Natural killer cell treated with Interleukin-12 subunit alpha and Interleukin-12 subunit beta and Interleukin-15 and Interleukin-18, amount 100 ng/mL, for 72 hours (primary cell): ENCODE data around the gene NDST3. TPM values are rescaled to one million over a fixed set of nuclear protein-coding genes. Genes with fewer than 3 reads are reported as not detected.

Experiments
- ATAC-seq, 2 donors: fragments of 150-1000 bp; cut with Tn5 transposase in 1 of 2; sonication (Bioruptor Pico), chemical (Tn5 transposase) in 1 of 2; 2 replicates each; pipeline ENCODE4 v1.10.0; 2021
- DNase-seq: peaks from one replicate; pipeline ENCODE4 v3.0.0; 2022; ENCODE audit warnings: low spot score
- H3K27ac Mint-ChIP-seq, 2 donors: 1 replicate in 1 of 2; 2 replicates in 1 of 2; pipeline ENCODE4 v1.8.0; 2022; ENCODE audit warnings: mixed read lengths in 2 of 2, mild to moderate bottlenecking in 1 of 2, moderate library complexity in 1 of 2
- H3K27me3 Mint-ChIP-seq, 2 donors: 1 replicate in 1 of 2; 2 replicates in 1 of 2; pipeline ENCODE4 v1.8.0; 2022; ENCODE audit warnings: mixed read lengths in 2 of 2
- H3K36me3 Mint-ChIP-seq: one replicate; pipeline ENCODE4 v1.8.0; 2022; ENCODE audit warnings: mixed read lengths
- H3K4me1 Mint-ChIP-seq, 2 donors: 1 replicate in 1 of 2; 2 replicates in 1 of 2; pipeline ENCODE4 v1.8.0; 2022; ENCODE audit warnings: low read depth in 2 of 2, mixed read lengths in 2 of 2, mild to moderate bottlenecking in 1 of 2
- H3K4me3 Mint-ChIP-seq: one replicate; pipeline ENCODE4 v1.8.0; 2022; ENCODE audit warnings: mixed read lengths
- H3K9me3 Mint-ChIP-seq: 2 replicates; pipeline ENCODE4 v1.8.0; 2022; ENCODE audit warnings: mixed read lengths
- total RNA-seq, 2 donors: library from RNA; stranded (reverse); gene quantifications; one replicate each; pipeline ENCODE4 v1.2.3, GENCODE V29; 2022

Gene NDST3
- total RNA-seq, 2 donors from 2014 or later = not detected

GRCh38 chr4:118278473-118279274, 244.4 kb downstream of the NDST3 start:
- H3K4me1 Mint-ChIP-seq = peaks cover 28 to 35% of the 10 kb centered on the region in 2 donors

DNA sequence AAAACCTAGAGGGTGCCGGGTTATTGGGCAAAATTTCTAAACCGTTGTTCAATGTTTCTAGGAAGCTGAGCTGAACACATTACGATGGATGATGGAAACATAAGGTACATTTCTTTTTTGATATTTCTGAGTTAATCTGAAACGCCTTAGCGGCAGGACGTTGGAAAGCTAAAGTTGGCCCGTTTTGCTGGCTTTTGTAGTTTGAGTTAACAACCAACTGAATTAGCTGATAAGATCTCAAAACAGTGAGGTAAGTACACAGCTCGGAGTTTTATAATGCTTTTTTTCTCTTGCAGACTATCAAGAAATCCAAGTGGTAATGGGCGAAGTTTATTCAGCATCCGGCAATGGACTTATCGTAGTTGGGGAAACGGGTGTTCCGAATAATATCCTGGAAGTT, 245.0 kb downstream of the NDST3 start:
- Mint-ChIP-seq H3K27ac (peak overlapping the region; percentile 98), H3K4me1 (peaks cover 28 to 35% of the 10 kb centered on the region in 2 donors), H3K36me3 (peaks cover 20% of the 10 kb centered on the region), H3K4me3 (peak overlapping the region; percentile 91), H3K27me3 (no peaks in the 10 kb centered on the region), H3K9me3 (no peaks in the 10 kb centered on the region)
- DNase-seq = no peak
- no peak for ATAC-seq

More at GRCh38 chr4:118278473-118279274, 244.4 kb downstream of the NDST3 start:
- Mint-ChIP-seq H3K27me3 (no peaks in the 10 kb centered on the region), H3K36me3 (peaks cover 20% of the 10 kb centered on the region), H3K4me3 (peak overlapping the region; percentile 91), H3K9me3 (no peaks in the 10 kb centered on the region), H3K27ac (peak overlapping the region; percentile 98)
- ATAC-seq = peak; percentile 98 to 99
- DNase-seq = peak; percentile 95

DNA sequence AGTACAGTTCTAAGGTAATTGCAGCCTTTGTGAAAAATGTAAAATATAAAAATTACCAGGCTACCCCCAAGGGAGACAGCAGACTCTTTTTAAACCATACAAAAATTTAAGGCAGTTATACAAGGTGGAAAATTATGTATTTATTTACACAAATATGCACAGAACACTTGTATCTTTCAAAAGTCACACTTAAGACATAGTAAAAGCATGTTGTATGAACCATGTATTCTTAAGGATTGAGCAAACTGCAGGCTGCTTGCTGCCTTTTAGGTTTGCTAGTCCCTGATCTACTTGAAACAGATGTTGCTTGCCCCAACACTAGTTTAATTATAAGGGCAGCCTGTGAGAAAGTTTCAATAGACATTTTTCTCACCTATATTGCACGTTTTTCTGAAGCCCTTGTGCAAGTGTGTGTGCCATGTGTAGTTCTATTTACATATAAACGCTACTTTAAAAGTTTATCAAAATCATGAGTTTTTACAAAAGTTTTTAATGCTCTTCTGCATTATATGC, 245.7 kb downstream of the NDST3 start:
- no peaks in the 10 kb centered on the region for H3K27me3 Mint-ChIP-seq
- H3K9me3 Mint-ChIP-seq = no peaks in the 10 kb centered on the region
- peaks cover 28 to 35% of the 10 kb centered on the region in 2 donors for H3K4me1 Mint-ChIP-seq
- H3K4me3 Mint-ChIP-seq = peak overlapping the region; percentile 91
- H3K36me3 Mint-ChIP-seq = peaks cover 20% of the 10 kb centered on the region
- no peak for DNase-seq
- peak overlapping the region; percentile 98 for H3K27ac Mint-ChIP-seq
- ATAC-seq = no peak

DNA sequence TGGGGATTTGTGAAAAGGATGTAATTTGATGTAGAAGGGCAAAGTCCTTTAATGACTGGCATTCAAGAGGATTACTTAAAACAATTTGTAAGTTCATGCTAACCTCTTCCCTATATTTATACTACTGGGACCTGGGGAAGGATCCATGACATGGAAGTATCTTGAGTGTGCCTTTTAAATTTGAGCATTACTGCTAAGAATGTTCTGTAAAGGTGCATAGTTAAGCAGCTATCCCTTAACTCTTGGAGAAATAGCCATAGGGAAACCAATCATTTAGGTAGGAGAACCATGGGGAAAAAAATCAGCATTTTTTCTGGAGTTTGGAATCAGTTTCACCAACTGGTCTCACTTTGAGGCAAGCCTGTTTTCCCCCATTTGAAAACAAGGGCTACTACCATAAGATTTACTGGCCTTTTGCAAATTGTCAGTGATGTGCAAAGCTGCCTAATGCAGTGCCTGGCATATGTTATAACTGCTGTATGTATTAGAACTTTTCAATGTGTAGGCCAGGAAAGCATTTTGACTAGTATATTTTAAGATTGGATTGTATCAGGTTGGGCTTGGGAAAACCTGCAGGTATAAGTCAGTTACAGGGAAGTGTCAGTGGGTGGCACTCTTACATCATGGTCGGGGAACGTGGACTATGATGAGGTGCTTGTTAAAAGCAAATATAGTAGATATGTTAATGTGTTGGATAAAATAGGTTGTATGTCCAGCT, 246.4 kb downstream of the NDST3 start:
- no peak for DNase-seq
- peak overlapping the region; percentile 48 to 98 for H3K27ac Mint-ChIP-seq
- peaks cover 28 to 35% of the 10 kb centered on the region in 2 donors for H3K4me1 Mint-ChIP-seq
- H3K9me3 Mint-ChIP-seq = no peaks in the 10 kb centered on the region
- H3K4me3 Mint-ChIP-seq = peak overlapping the region; percentile 73
- H3K27me3 Mint-ChIP-seq = no peaks in the 10 kb centered on the region
- no peak for ATAC-seq
- H3K36me3 Mint-ChIP-seq = peaks cover 20% of the 10 kb centered on the region

DNA sequence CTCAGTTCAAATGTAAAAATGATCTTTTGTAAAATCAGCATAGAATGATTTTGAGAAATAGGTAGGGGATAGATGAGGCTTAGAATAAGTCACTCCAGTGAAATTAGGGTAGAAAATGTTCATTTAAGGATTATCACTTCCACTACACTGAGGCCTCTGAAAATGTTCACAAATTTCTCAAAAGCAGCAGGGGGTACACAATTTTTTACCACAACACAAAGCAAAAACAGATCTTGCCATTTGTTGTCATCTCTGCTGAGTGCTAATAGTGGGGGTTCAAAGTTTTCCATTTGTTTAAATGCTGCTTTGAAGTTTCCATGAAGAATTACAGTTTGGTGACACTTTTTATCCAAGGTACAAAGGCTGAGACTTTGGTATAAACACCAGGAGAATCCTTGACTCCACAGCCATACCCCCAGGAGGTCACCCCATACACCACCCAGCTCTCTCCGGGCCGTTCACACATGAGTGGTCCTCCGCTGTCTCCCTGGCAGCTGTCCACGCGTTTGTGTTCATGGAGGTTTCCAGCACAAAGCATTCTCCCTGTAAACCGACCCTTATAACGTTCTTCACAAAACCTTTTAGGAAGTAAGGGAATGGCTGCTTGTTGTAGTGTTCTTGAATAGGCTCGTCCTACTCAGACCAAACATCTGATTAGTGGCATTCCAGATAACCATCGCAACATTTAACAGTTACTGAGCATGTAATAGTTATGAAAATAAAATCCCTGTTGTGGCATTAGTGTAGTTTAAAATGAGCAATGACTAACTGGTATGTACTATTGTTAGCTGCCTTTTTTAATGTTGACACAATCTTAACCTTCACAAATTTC, 247.5 kb downstream of the NDST3 start:
- Mint-ChIP-seq H3K9me3 (no peaks in the 10 kb centered on the region), H3K27ac (peak overlapping the region in 1 of 2 donors; percentile 98), H3K4me1 (peaks cover 28 to 35% of the 10 kb centered on the region in 2 donors), H3K36me3 (peaks cover 20% of the 10 kb centered on the region), H3K4me3 (peak overlapping the region; percentile 73), H3K27me3 (no peaks in the 10 kb centered on the region)
- ATAC-seq (no peak), DNase-seq (no peak)

- H3K36me3 Mint-ChIP-seq = peaks cover 20% of the 10 kb centered on the region
- DNase-seq = no peak
- no peaks in the 10 kb centered on the region for H3K27me3 Mint-ChIP-seq
- no peak overlapping the region for H3K4me3 Mint-ChIP-seq
- no peak overlapping the region for H3K27ac Mint-ChIP-seq
- peaks cover 28 to 33% of the 10 kb centered on the region in 2 donors for H3K4me1 Mint-ChIP-seq
- no peak for ATAC-seq
- no peaks in the 10 kb centered on the region for H3K9me3 Mint-ChIP-seq
Measured at GRCh38 chr4:118282692-118283091, 248.4 kb downstream of the NDST3 start.

DNA sequence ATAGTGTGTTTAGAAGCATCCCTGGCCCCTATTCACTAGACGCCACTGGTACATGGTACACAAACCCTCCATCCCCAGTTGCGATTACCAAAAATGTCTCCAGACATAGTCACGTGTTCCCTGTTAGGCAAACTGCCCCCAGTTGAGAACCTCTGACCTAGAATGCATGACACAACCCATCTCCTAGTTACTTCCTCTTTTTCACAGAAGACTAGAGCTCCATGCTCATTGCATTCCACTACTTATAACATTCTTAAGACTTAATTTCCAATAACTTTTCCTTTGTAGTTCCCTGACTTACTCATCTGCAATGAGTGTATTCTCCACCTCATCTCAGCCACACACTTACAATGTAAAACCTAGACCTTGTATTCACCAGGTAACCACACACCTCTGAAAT, 249.9 kb downstream of the NDST3 start:
- DNase-seq (no peak), ATAC-seq (no peak)
- Mint-ChIP-seq H3K36me3 (peaks cover 12% of the 10 kb centered on the region), H3K27me3 (no peaks in the 10 kb centered on the region), H3K27ac (no peak overlapping the region), H3K4me1 (peaks cover 16 to 19% of the 10 kb centered on the region in 2 donors), H3K9me3 (no peaks in the 10 kb centered on the region), H3K4me3 (no peak overlapping the region)

- Mint-ChIP-seq H3K36me3 (no peaks in the 10 kb centered on the region), H3K4me3 (no peak overlapping the region), H3K27ac (no peak overlapping the region), H3K9me3 (no peaks in the 10 kb centered on the region), H3K4me1 (peaks cover 6 to 7% of the 10 kb centered on the region in 2 donors), H3K27me3 (peaks cover under 1 to 3% of the 10 kb centered on the region in 2 donors)
- no peak for DNase-seq
- no peak for ATAC-seq
Measured at GRCh38 chr4:118285931-118286330, 251.6 kb downstream of the NDST3 start.

DNA sequence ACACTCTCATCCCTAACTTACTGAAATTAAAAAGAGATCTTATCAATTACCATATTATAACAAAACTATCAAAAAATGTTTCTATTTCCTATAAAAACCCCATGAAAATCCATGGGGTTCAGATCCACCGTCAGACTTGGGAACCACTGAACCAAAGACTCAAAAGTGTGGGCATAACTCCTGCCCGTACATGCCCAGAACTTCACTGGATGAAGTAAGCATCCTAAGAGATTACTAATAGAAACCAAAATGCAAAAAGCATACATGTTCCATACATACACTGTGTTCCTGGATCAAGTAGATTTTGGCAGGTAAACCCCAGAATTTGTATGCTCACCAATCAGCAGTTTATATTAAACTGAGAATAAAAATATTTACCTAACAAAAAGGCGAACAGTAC, 252.4 kb downstream of the NDST3 start:
- no peaks in the 10 kb centered on the region for H3K9me3 Mint-ChIP-seq
- H3K36me3 Mint-ChIP-seq = no peaks in the 10 kb centered on the region
- ATAC-seq = no peak
- no peak overlapping the region for H3K4me3 Mint-ChIP-seq
- no peak overlapping the region for H3K27ac Mint-ChIP-seq
- no peak for DNase-seq
- H3K4me1 Mint-ChIP-seq = peaks cover 5% of the 10 kb centered on the region in 2 donors
- peaks cover 4 to 10% of the 10 kb centered on the region in 2 donors for H3K27me3 Mint-ChIP-seq

DNA sequence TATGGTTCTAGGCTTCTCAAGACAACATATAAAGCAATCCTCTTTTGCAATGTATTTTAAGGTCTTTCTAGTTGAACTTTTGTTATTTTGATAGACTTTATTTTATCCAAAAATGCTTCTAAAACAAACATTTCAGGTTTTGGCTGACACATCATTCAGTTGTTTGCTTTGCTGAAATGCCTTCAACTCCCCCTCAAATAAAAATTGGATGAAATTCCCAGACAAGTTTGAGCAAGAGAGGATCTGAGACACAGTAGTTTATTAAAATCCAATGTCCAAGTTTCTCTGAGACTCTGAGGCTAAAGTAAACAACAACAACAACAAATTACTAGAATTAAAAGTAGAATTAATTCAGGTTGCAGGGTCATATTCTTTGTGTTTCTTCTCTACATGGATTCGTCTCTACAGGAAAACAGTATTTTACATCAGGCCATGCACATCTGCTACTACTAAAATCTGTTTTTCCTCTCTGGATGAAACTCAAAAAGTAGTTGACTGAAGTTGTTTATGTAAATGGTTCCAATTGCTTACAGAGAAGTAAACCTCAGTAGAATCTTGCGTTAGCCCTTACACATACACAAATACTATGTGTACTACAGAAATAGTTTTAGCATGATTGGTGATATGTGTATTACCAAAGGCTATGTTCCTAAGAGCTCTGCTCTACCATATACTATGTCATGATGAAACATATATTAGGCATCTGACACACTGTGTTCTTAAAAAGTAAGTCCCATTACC, 253.6 kb downstream of the NDST3 start:
- H3K4me3 Mint-ChIP-seq = no peak overlapping the region
- DNase-seq = no peak
- H3K36me3 Mint-ChIP-seq = no peaks in the 10 kb centered on the region
- H3K27ac Mint-ChIP-seq = no peak overlapping the region
- peaks cover 2 to 3% of the 10 kb centered on the region in 2 donors for H3K4me1 Mint-ChIP-seq
- H3K9me3 Mint-ChIP-seq = no peaks in the 10 kb centered on the region
- peaks cover 8 to 19% of the 10 kb centered on the region in 2 donors for H3K27me3 Mint-ChIP-seq
- ATAC-seq = no peak

DNA sequence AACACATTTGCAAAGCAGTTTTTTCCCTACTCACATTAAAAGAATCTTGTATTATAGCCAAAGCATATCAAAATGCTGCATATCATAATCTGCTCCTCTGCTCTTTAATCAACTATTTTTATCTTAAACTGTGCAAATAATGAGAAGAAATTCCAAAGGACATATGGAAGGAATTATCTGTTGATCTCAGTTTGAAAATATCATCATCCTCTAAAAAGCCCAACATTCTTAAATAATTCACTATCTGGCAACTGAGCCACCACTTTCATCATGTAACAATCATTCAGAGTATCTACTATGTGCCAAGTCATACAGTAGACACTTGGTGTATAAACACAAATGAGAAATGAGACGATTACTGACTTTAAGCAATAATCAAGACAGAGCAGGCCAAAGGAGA, 255.5 kb downstream of the NDST3 start:
- no peak overlapping the region for H3K4me3 Mint-ChIP-seq
- H3K27me3 Mint-ChIP-seq = peaks cover 8 to 19% of the 10 kb centered on the region in 2 donors
- H3K4me1 Mint-ChIP-seq = no peaks in the 10 kb centered on the region
- no peak overlapping the region for H3K27ac Mint-ChIP-seq
- no peak for DNase-seq
- no peaks in the 10 kb centered on the region for H3K36me3 Mint-ChIP-seq
- ATAC-seq = no peak
- no peaks in the 10 kb centered on the region for H3K9me3 Mint-ChIP-seq

DNA sequence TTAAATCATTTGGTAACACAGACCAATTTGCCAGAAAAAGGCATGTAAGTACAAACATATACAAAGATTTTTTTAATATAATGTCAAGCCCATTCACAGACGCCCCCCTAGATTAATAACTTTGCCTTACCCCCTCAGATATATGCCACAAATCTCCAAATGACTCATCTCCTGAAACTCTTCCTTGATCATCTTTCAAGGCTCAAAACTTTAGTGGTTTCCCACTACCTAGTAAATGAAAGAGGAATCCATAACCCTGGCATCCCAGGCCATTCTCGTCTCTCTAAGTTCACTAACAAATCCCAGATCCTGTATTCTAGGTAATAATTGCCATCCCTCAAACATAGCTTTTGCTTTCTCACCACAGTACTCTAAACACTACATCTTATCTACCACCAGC, 256.7 kb downstream of the NDST3 start:
- Mint-ChIP-seq H3K4me3 (no peak overlapping the region), H3K4me1 (no peaks in the 10 kb centered on the region), H3K36me3 (no peaks in the 10 kb centered on the region)

DNA sequence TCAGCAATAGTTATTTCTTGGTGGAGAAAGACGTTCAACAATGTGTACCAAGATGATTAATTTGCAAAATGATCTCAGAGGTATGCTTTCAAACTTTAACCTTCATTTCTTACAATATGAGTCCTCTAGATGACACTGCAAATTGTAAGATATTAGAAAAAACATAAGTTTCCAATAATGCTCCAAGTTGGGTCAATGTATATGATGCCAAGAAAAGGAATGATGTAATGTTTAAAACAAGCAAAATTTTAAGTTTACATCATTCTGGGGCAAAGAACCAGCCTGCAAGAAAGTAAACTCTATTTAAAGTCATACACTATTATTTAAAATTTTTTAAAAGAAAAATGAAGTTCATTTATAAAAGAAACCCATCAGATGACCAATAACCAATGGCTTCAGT, 262.4 kb downstream of the NDST3 start:
- H3K27ac Mint-ChIP-seq = no peak overlapping the region
- H3K4me3 Mint-ChIP-seq = no peak overlapping the region
- no peaks in the 10 kb centered on the region for H3K4me1 Mint-ChIP-seq
- H3K36me3 Mint-ChIP-seq = no peaks in the 10 kb centered on the region
- ATAC-seq = no peak
- H3K27me3 Mint-ChIP-seq = peaks cover 8% of the 10 kb centered on the region in 2 donors
- H3K9me3 Mint-ChIP-seq = no peaks in the 10 kb centered on the region
- DNase-seq = no peak

More for the DNA sequence above, 256.7 kb downstream of the NDST3 start:
- peaks cover 8 to 19% of the 10 kb centered on the region in 2 donors for H3K27me3 Mint-ChIP-seq
- no peaks in the 10 kb centered on the region for H3K9me3 Mint-ChIP-seq
- DNase-seq = no peak
- no peak for ATAC-seq
- H3K27ac Mint-ChIP-seq = no peak overlapping the region
